NB4 (cell line): ENCODE results near the gene ADAMTSL1.
A peak's percentile ranks its signal among the peaks of the same experiment; 100 is the strongest.

ENCODE experiments used
- DNase-seq: peaks from one replicate; pipeline ENCODE4 v3.0.0; 2010; ENCODE audit warnings: low read depth
- H3K4me3 ChIP-seq: one replicate; pipeline ENCODE4 v1.5.1; 2011; ENCODE audit warnings: mild to moderate bottlenecking, low read depth, low read length, moderate library complexity
- MYC ChIP-seq: IDR thresholded peaks from 2 replicates; pipeline ENCODE4 v1.6.1; 2011; ENCODE audit warnings: low read depth, low read length
- POLR2A ChIP-seq: IDR thresholded peaks from 2 replicates; pipeline ENCODE4 v1.6.1; 2011; ENCODE audit warnings: mild to moderate bottlenecking; ENCODE audit not compliant: insufficient read length; ENCODE audit errors: extremely low read depth
- TF ChIP-seq, protein P1 (sequence below): IDR thresholded peaks from one replicate; pipeline ENCODE4 v1.5.1; 2012; ENCODE audit warnings: low read depth, low read length
- TF ChIP-seq, protein P2 (sequence below): IDR thresholded peaks from 2 replicates; pipeline ENCODE4 v1.6.1; 2011; ENCODE audit warnings: low read depth, low read length

The ADAMTSL1 gene

DNA sequence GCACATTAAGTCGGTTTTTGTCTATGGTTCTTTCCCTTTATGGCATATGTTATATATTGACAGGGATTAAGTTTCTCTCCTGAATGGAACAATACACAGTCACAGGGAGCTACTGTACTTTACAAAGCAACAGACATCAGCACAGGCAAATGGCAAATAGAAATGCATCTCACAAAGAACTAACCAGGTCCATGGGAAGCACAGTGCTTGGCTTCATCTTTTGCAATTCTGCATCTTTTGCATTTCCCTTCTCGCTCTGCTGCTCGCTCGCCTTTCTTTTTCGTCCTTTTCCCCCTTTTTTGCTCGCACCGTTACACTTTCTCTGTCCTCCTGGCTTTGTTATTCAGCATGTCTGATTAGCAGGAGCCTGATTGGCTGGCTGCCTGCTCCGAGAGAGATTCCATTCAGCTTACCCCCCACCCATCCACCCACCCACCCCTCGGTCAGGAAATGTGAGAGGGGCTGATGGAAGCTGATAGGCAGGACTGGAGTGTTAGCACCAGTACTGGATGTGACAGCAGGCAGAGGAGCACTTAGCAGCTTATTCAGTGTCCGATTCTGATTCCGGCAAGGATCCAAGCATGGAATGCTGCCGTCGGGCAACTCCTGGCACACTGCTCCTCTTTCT lies at the start of gene ADAMTSL1:
TSS of gene ADAMTSL1 (plus strand) at position 502 of the 628 bp plus-strand sequence. CDS start at position 582, 80 bp downstream.
- no peak for TF ChIP-seq MYC
- TF ChIP-seq POLR2A, result no peak
- TF ChIP-seq, protein P1, sequence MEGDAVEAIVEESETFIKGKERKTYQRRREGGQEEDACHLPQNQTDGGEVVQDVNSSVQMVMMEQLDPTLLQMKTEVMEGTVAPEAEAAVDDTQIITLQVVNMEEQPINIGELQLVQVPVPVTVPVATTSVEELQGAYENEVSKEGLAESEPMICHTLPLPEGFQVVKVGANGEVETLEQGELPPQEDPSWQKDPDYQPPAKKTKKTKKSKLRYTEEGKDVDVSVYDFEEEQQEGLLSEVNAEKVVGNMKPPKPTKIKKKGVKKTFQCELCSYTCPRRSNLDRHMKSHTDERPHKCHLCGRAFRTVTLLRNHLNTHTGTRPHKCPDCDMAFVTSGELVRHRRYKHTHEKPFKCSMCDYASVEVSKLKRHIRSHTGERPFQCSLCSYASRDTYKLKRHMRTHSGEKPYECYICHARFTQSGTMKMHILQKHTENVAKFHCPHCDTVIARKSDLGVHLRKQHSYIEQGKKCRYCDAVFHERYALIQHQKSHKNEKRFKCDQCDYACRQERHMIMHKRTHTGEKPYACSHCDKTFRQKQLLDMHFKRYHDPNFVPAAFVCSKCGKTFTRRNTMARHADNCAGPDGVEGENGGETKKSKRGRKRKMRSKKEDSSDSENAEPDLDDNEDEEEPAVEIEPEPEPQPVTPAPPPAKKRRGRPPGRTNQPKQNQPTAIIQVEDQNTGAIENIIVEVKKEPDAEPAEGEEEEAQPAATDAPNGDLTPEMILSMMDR, result no peak
- TF ChIP-seq, protein P2, sequence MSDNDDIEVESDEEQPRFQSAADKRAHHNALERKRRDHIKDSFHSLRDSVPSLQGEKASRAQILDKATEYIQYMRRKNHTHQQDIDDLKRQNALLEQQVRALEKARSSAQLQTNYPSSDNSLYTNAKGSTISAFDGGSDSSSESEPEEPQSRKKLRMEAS, result no peak
- no peak within 1 kb of the TSS for H3K4me3 ChIP-seq
- DNase-seq, result no peak

DNA sequence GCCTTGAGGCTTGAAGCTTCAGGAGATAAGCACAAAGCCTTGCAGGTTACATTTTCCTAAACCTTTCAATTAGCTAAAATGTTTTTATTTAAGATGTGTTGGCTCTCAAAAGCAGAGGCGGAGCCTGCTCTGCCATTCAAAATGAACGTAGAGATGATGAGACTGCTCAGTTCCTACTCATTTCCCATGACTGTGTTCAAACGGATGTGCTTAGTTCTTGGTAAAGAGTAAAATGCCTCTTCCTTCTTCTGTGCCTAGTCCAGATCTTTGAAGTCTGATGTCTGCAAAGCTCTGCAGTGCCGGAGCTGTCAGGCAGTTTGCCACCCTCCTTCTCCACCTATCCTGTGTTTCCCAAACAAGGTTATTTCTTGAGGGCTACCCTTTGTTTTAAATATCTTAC lies 46.3 kb upstream of the ADAMTSL1 start:
- no peak for DNase-seq
- no peak overlapping the region for H3K4me3 ChIP-seq
- TF ChIP-seq, protein P1, result no peak

DNA sequence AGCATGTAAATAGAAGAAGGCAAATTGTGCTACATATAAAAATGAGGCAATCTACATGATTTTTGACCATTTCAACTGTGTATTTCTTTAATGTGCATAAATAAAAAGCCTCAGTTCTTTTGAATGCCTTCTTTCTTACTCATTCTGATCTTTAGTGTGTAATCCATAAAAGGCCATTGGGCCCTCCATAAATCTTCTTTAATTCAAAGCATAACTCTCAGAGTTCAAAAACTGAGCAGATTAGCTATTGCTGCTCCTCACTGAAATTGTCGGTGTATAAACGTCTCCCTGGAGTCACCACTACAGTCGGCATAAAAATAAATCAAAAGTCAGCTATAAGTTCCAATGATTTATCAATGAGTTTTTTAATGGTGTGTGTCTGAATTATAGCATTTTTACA lies 45.3 kb upstream of the ADAMTSL1 start:
- DNase-seq, result no peak
- TF ChIP-seq, protein P2, result no peak
- TF ChIP-seq, protein P1, result no peak
- no peak overlapping the region for H3K4me3 ChIP-seq

- no peak overlapping the region for H3K4me3 ChIP-seq
- DNase-seq, result peak; percentile 48
- TF ChIP-seq, protein P1, result no peak
- TF ChIP-seq MYC (no peak), POLR2A (no peak)
- TF ChIP-seq, protein P2, result no peak
These were observed 44.9 kb upstream of the ADAMTSL1 start for GRCh38 chr9:18429070-18429469.

GRCh38 chr9:18433620-18434019 lies 40.3 kb upstream of the ADAMTSL1 start:
- no peak for DNase-seq
- no peak for TF ChIP-seq MYC
- TF ChIP-seq POLR2A, result no peak
- TF ChIP-seq, protein P1, result no peak
- TF ChIP-seq, protein P2, result no peak
- no peak overlapping the region for H3K4me3 ChIP-seq
